ENCODE measurements around the gene PSRC1.
A peak's percentile ranks its signal among the peaks of the same experiment; 100 is the strongest.

The PSRC1 gene

GRCh38 chr1:109319114-109319513 is 36.2 kb upstream of the PSRC1 start:
- H3K9ac ChIP-seq (ENCODE audit: low read length) = no peak overlapping the region
- H2AK5ac ChIP-seq (ENCODE audit: low read length, severe bottlenecking) = no peak overlapping the region
- no peaks in the 10 kb centered on the region for H3K27me3 ChIP-seq (ENCODE audit: control insufficient read depth in 1 of 2, insufficient read depth in 1 of 2, low read length in 2 of 2)
- H2AFZ ChIP-seq (ENCODE audit: low read depth, low read length) = no peak overlapping the region
- H3K9me3 ChIP-seq (ENCODE audit: control insufficient read depth, low read length) = no peaks in the 10 kb centered on the region
- no peaks in the 10 kb centered on the region for H3K4me1 ChIP-seq (ENCODE audit: control insufficient read depth, insufficient read depth, low read depth, low read length)
- no peak overlapping the region for H2BK120ac ChIP-seq (ENCODE audit: low read depth, low read length)
- no peak overlapping the region for H2BK15ac ChIP-seq (ENCODE audit: low read depth, poor library complexity, severe bottlenecking)
- no peak overlapping the region for H2BK5ac ChIP-seq (ENCODE audit: low read depth, low read length, poor library complexity, severe bottlenecking)
- 87% methylated on average over 3 of the region's 3 CpGs for WGBS
- no peak for DNase-seq
- no peak overlapping the region for H2BK12ac ChIP-seq (ENCODE audit: low read length in 2 of 2)
- H3K36me3 ChIP-seq (ENCODE audit: control insufficient read depth in 1 of 2, insufficient read depth in 2 of 2, low read depth in 1 of 2, low read length in 2 of 2) = peaks cover 13 to 46% of the 10 kb centered on the region in 2 experiments
- no peak overlapping the region for H3K27ac ChIP-seq (ENCODE audit: low read length, poor library complexity, severe bottlenecking)
- H3K4me2 ChIP-seq (ENCODE audit: low read length, poor library complexity, severe bottlenecking) = no peak overlapping the region
- H3K4me3 ChIP-seq (ENCODE audit: insufficient read depth in 1 of 2, low read depth in 1 of 2, low read length in 2 of 2) = no peak overlapping the region
- no peak overlapping the region for H3K18ac ChIP-seq (ENCODE audit: low read depth in 1 of 2, low read length in 2 of 2)
- H3K23ac ChIP-seq (ENCODE audit: low read length in 2 of 2) = no peak overlapping the region
- H3K14ac ChIP-seq (ENCODE audit: low read length in 2 of 2) = no peak overlapping the region
- no peak overlapping the region for H4K91ac ChIP-seq (ENCODE audit: low read length)
- no peak overlapping the region for H3K4ac ChIP-seq (ENCODE audit: low read depth in 1 of 2, low read length in 2 of 2)
- H3K79me1 ChIP-seq (replicated peaks; ENCODE audit: low read length, poor library complexity, severe bottlenecking) = peaks cover 1% of the 10 kb centered on the region
- H4K8ac ChIP-seq (ENCODE audit: low read length) = peak overlapping the region; percentile 61

- H3K4me2 ChIP-seq (ENCODE audit: low read length, poor library complexity, severe bottlenecking) = no peak overlapping the region
- no peak overlapping the region for H4K8ac ChIP-seq (ENCODE audit: low read length)
- H3K4ac ChIP-seq (ENCODE audit: low read depth in 1 of 2, low read length in 2 of 2) = no peak overlapping the region
- no peak overlapping the region for H3K23ac ChIP-seq (ENCODE audit: low read length in 2 of 2)
- H4K91ac ChIP-seq (ENCODE audit: low read length) = no peak overlapping the region
- H2BK15ac ChIP-seq (ENCODE audit: low read depth, poor library complexity, severe bottlenecking) = no peak overlapping the region
- no peaks in the 10 kb centered on the region for H3K27me3 ChIP-seq (ENCODE audit: control insufficient read depth in 1 of 2, insufficient read depth in 1 of 2, low read length in 2 of 2)
- no peak overlapping the region for H2BK5ac ChIP-seq (ENCODE audit: low read depth, low read length, poor library complexity, severe bottlenecking)
- H2BK12ac ChIP-seq (ENCODE audit: low read length in 2 of 2) = no peak overlapping the region
- no peak for DNase-seq
- H3K4me3 ChIP-seq (ENCODE audit: insufficient read depth in 1 of 2, low read depth in 1 of 2, low read length in 2 of 2) = no peak overlapping the region
- no peaks in the 10 kb centered on the region for H3K9me3 ChIP-seq (ENCODE audit: control insufficient read depth, low read length)
- H3K79me1 ChIP-seq (replicated peaks; ENCODE audit: low read length, poor library complexity, severe bottlenecking) = no peaks in the 10 kb centered on the region
- WGBS = 100% methylated on average over 1 of the region's 1 CpG
- no peak overlapping the region for H3K27ac ChIP-seq (ENCODE audit: low read length, poor library complexity, severe bottlenecking)
- H3K4me1 ChIP-seq (ENCODE audit: control insufficient read depth, insufficient read depth, low read depth, low read length) = no peaks in the 10 kb centered on the region
- peaks cover 13 to 44% of the 10 kb centered on the region in 2 experiments for H3K36me3 ChIP-seq (ENCODE audit: control insufficient read depth in 1 of 2, insufficient read depth in 2 of 2, low read depth in 1 of 2, low read length in 2 of 2)
- H2AK5ac ChIP-seq (ENCODE audit: low read length, severe bottlenecking) = no peak overlapping the region
- no peak overlapping the region for H3K14ac ChIP-seq (ENCODE audit: low read length in 2 of 2)
- no peak overlapping the region for H3K18ac ChIP-seq (ENCODE audit: low read depth in 1 of 2, low read length in 2 of 2)
- H2AFZ ChIP-seq (ENCODE audit: low read depth, low read length) = no peak overlapping the region
- no peak overlapping the region for H3K9ac ChIP-seq (ENCODE audit: low read length)
- no peak overlapping the region for H2BK120ac ChIP-seq (ENCODE audit: low read depth, low read length)
Observed at GRCh38 chr1:109316506-109316905, 33.6 kb upstream of the PSRC1 start.

GRCh38 chr1:109315288-109315687 is 32.3 kb upstream of the PSRC1 start:
- no peak overlapping the region for H4K8ac ChIP-seq (ENCODE audit: low read length)
- H2BK12ac ChIP-seq (ENCODE audit: low read length in 2 of 2) = no peak overlapping the region
- peaks cover 13 to 37% of the 10 kb centered on the region in 2 experiments for H3K36me3 ChIP-seq (ENCODE audit: control insufficient read depth in 1 of 2, insufficient read depth in 2 of 2, low read depth in 1 of 2, low read length in 2 of 2)
- H3K4ac ChIP-seq (ENCODE audit: low read depth in 1 of 2, low read length in 2 of 2) = no peak overlapping the region
- H3K14ac ChIP-seq (ENCODE audit: low read length in 2 of 2) = no peak overlapping the region
- H3K9me3 ChIP-seq (ENCODE audit: control insufficient read depth, low read length) = no peaks in the 10 kb centered on the region
- H3K4me2 ChIP-seq (ENCODE audit: low read length, poor library complexity, severe bottlenecking) = no peak overlapping the region
- H2BK5ac ChIP-seq (ENCODE audit: low read depth, low read length, poor library complexity, severe bottlenecking) = no peak overlapping the region
- H3K4me1 ChIP-seq (ENCODE audit: control insufficient read depth, insufficient read depth, low read depth, low read length) = no peaks in the 10 kb centered on the region
- no peak overlapping the region for H3K27ac ChIP-seq (ENCODE audit: low read length, poor library complexity, severe bottlenecking)
- H3K79me1 ChIP-seq (replicated peaks; ENCODE audit: low read length, poor library complexity, severe bottlenecking) = no peaks in the 10 kb centered on the region
- no peak overlapping the region for H2BK120ac ChIP-seq (ENCODE audit: low read depth, low read length)
- H3K9ac ChIP-seq (ENCODE audit: low read length) = no peak overlapping the region
- no peak overlapping the region for H3K4me3 ChIP-seq (ENCODE audit: insufficient read depth in 1 of 2, low read depth in 1 of 2, low read length in 2 of 2)
- 100% methylated on average over 3 of the region's 4 CpGs for WGBS
- H2BK15ac ChIP-seq (ENCODE audit: low read depth, poor library complexity, severe bottlenecking) = no peak overlapping the region
- no peaks in the 10 kb centered on the region for H3K27me3 ChIP-seq (ENCODE audit: control insufficient read depth in 1 of 2, insufficient read depth in 1 of 2, low read length in 2 of 2)
- no peak overlapping the region for H3K23ac ChIP-seq (ENCODE audit: low read length in 2 of 2)
- no peak overlapping the region for H2AK5ac ChIP-seq (ENCODE audit: low read length, severe bottlenecking)
- H4K91ac ChIP-seq (ENCODE audit: low read length) = no peak overlapping the region
- DNase-seq = no peak
- H2AFZ ChIP-seq (ENCODE audit: low read depth, low read length) = no peak overlapping the region
- H3K18ac ChIP-seq (ENCODE audit: low read depth in 1 of 2, low read length in 2 of 2) = no peak overlapping the region

GRCh38 chr1:109314795-109315194 is 31.9 kb upstream of the PSRC1 start:
- Histone ChIP-seq H4K8ac (ENCODE audit: low read length) (no peak overlapping the region), H3K27ac (ENCODE audit: low read length, poor library complexity, severe bottlenecking) (no peak overlapping the region), H3K23ac (ENCODE audit: low read length in 2 of 2) (no peak overlapping the region), H3K27me3 (ENCODE audit: control insufficient read depth in 1 of 2, insufficient read depth in 1 of 2, low read length in 2 of 2) (no peaks in the 10 kb centered on the region), H2BK15ac (ENCODE audit: low read depth, poor library complexity, severe bottlenecking) (no peak overlapping the region), H3K4ac (ENCODE audit: low read depth in 1 of 2, low read length in 2 of 2) (no peak overlapping the region), H2BK120ac (ENCODE audit: low read depth, low read length) (no peak overlapping the region), H2AFZ (ENCODE audit: low read depth, low read length) (no peak overlapping the region), H3K9me3 (ENCODE audit: control insufficient read depth, low read length) (no peaks in the 10 kb centered on the region), H3K4me1 (ENCODE audit: control insufficient read depth, insufficient read depth, low read depth, low read length) (no peaks in the 10 kb centered on the region), H3K36me3 (ENCODE audit: control insufficient read depth in 1 of 2, insufficient read depth in 2 of 2, low read depth in 1 of 2, low read length in 2 of 2) (peaks cover 13 to 35% of the 10 kb centered on the region in 2 experiments), H4K91ac (ENCODE audit: low read length) (no peak overlapping the region), H3K18ac (ENCODE audit: low read depth in 1 of 2, low read length in 2 of 2) (no peak overlapping the region), H2BK12ac (ENCODE audit: low read length in 2 of 2) (no peak overlapping the region), H3K14ac (ENCODE audit: low read length in 2 of 2) (no peak overlapping the region), H3K9ac (ENCODE audit: low read length) (no peak overlapping the region), H3K4me2 (ENCODE audit: low read length, poor library complexity, severe bottlenecking) (no peak overlapping the region), H2BK5ac (ENCODE audit: low read depth, low read length, poor library complexity, severe bottlenecking) (no peak overlapping the region), H2AK5ac (ENCODE audit: low read length, severe bottlenecking) (no peak overlapping the region), H3K79me1 (replicated peaks; ENCODE audit: low read length, poor library complexity, severe bottlenecking) (no peaks in the 10 kb centered on the region), H3K4me3 (ENCODE audit: insufficient read depth in 1 of 2, low read depth in 1 of 2, low read length in 2 of 2) (no peak overlapping the region)
- 100% methylated on average over 1 of the region's 1 CpG for WGBS
- no peak for DNase-seq
